OCI-LY1 (cell line): ENCODE measurements around the gene MAX.

Experiments
- EZH2 ChIP-seq: fragments of 200-600 bp; sonication (generic), shearing (Covaris generic); IDR thresholded peaks from 2 replicates; pipeline ENCODE4 v1.8.0; 2017; ENCODE audit warnings: borderline replicate concordance, mixed run types, mild to moderate bottlenecking, antibody characterized with exemption, low read length, moderate library complexity, mixed read lengths
- TF ChIP-seq, protein P1 (sequence below): fragments of 200-600 bp; sonication (generic), shearing (Covaris generic); IDR thresholded peaks from 2 replicates; pipeline ENCODE4 v1.5.1; 2017; ENCODE audit warnings: mild to moderate bottlenecking, antibody characterized with exemption, low read length, moderate library complexity, mixed read lengths

- TF ChIP-seq, protein P1, sequence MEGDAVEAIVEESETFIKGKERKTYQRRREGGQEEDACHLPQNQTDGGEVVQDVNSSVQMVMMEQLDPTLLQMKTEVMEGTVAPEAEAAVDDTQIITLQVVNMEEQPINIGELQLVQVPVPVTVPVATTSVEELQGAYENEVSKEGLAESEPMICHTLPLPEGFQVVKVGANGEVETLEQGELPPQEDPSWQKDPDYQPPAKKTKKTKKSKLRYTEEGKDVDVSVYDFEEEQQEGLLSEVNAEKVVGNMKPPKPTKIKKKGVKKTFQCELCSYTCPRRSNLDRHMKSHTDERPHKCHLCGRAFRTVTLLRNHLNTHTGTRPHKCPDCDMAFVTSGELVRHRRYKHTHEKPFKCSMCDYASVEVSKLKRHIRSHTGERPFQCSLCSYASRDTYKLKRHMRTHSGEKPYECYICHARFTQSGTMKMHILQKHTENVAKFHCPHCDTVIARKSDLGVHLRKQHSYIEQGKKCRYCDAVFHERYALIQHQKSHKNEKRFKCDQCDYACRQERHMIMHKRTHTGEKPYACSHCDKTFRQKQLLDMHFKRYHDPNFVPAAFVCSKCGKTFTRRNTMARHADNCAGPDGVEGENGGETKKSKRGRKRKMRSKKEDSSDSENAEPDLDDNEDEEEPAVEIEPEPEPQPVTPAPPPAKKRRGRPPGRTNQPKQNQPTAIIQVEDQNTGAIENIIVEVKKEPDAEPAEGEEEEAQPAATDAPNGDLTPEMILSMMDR, result no peak
- TF ChIP-seq EZH2, result no peak
These were observed 30.8 kb downstream of the MAX start for GRCh38 chr14:65071544-65071943.
